Measurements from ENCODE around the gene MTCL3.
A peak's percentile ranks its signal among the peaks of the same experiment; 100 is the strongest.

MTCL3 gene

DNA sequence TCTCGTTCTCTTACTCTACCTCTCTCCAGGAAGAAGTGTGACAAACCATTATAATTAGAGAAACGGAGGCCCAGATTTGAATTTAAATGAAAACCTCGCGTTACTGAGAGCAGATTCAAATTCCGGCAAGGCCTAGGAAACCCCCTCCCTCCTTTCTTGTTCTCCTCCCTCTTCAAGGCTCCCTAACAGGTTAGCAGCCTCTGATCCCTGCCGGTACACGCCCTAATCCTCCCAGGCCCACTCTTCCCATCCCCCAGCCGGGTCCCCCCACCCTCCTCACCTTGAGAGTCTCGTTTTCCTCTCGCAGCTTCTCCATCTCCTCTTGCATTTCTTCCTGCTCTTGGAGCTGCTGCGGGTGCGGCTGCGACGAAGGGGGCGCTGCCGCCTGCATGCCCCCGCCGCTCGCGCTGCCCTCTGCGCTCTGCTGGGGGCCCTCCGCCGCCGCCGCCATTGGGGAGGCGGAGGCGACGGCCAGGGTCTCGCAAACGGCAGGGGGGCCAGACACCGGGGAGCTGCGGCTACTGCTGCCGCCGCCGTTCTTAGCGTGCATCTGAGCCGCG lies 3.8 kb downstream of the MTCL3 start:
- DNase-seq (ENCODE audit: low read depth) = no peak

DNA sequence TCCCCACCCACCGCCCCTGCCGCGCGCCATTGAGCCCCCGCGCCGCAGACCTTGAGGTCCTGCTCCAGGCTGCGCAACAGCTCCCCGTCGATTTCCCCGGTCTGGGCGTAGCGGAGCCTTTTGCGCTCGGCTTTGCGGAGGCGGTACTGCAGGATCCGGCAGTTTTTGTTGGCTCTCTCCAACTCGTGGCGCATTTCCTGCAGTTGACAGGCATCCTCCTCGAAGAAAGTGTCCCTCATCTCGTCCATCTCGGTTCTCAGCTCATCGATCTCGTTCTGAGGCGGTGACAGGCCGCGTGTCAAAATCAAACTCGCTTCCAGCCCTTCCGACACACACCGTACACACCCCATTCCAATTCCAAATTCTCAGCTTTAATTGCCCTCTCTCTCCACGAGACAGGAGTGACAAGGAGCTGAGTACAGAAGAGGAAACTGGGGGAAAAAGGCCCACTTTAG lies 4.3 kb downstream of the MTCL3 start:
- DNase-seq (ENCODE audit: low read depth) = no peak

DNA sequence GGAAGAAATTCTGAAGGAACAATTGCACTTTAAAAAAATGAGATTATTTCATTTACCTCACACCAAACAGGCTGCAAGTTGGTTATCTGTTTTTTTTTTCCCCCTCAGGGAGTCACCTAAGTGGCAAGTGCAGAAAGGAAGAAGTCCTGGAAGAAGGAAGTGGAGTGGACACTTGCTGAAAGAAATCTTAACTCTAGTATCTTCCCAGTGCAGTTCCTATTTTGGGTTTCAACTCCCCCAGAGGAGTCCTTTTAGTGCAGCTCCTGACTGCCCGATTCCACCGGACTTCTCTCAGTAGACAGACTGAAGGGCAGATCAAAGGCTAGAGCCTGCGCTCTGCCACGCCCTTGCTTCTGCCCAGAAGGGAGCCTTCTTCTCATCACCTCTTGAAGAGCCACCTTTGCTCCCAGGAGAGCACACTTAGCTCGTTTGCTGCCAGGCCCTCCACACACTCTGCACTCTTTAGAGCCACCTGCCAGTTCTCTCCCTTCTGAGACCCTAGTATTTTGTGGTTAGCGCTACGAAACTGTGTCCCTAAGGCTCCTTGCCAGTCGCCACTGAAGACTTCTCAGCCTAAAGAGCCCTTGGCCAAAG lies 4.9 kb downstream of the MTCL3 start:
- no peak for DNase-seq (ENCODE audit: low read depth)

DNA sequence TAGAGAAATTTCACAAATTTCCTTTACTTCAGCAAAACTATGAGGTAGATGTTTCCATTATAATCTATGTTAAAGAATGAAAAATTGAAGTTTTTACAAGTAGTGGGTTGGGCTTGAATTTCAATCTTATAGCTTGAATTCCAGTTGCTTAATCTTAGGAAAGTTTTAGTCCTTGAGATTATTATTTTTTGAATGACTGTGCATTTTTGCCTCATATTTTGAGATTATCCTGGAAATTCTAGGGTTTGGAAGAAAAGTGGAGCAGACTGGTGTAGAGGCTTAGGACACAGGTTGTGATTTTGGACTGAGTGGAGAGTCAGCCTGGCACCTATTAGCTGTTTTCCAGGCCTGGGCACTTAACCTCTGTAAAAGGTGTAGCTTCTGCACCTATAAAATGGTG lies 5.7 kb downstream of the MTCL3 start:
- no peak for DNase-seq (ENCODE audit: low read depth)

DNA sequence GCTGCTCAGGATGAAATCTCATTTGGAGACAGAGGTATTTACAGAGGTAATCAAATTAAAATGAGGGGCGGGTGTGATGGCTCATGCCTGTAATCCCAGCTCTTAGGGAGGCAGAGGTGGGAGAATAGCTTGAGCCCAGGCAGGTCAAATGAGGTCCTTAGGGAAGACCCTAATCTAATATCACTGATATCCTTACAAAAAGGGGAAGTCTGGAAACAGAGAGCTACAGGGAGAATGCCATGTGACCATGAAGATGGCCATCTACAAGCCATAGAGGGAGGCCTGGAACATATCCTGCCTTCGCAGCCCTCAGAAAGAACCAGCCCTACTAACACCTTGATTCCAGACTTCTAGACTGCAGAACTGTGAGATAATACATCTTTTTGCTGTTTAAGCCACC lies 8.3 kb downstream of the MTCL3 start:
- no peak for DNase-seq (ENCODE audit: low read depth)

DNA sequence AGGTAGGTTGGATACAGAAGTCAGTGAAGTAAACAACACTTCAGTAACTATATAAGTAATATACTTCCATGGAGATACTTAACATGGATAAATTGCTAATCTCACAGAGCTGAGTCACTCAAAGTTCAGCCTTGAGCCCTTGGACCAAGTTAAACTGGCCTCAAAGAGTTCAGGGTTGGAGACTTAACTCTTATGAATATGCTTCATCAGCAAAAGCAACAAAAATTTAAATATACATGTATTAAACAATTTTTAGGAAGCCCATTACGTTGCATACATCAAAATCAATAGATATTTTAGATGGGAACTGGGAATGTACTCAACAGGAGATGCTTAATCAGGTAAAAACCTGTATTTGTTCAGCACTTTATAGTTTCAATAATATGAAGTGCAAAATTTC lies 12.2 kb downstream of the MTCL3 start:
- no peak for DNase-seq (ENCODE audit: low read depth)

DNA sequence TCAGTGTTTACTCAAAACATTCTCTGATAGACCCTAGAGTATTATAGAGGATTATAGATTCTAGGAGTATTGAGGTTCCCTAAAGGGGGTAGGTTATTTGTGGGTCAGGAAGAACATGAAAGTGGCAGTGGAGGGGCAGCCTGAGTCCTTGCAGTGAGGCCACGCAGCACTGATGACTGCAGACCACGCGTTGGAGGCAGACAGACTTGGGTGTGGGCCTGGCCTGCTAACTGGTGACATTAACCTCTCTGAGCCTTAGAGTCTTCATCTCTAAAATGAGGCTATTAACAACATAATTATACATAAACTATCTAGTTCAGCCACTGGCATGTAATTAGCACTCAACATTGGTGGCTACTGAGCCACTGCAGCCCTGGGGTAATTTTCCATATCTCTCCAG lies 16.1 kb downstream of the MTCL3 start:
- DNase-seq (ENCODE audit: low read depth) = no peak

DNA sequence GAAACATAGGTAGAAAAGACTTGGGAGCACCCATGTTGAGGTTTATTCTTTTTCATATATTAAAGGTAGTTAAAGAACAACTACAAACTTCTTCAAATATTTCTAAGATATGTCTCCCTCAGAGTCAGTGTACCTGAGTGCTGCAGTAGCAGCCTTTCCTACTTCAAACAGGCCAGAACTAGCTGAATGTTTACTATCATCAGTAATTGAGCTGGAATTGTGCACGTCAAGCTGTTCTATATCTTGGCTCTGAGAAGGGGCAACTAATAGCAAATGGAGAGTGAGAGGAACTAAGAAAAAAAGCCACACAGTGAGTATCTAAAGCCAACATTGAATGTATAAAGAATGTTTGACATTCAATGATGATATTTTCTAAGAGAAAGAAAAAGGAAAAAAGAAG lies 21.7 kb downstream of the MTCL3 start:
- no peak for DNase-seq (ENCODE audit: low read depth)

DNA sequence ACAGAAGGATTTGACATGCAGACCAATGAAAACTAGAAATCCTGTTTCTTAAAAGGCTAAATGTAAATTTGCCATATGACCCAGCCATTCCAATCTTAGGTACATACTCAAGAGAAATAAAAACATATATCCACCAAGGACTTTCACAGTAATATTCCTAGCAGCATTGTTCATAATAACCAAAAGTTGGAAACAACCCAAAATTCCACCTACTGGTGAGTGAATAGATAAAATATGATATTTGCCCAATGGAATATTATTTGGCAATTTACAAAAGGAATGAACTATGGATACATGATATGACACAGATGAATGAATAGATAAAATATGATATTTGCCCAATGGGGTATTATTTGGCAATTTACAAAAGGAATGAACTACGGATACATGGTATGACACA lies 22.7 kb downstream of the MTCL3 start:
- no peak for DNase-seq (ENCODE audit: low read depth)

DNA sequence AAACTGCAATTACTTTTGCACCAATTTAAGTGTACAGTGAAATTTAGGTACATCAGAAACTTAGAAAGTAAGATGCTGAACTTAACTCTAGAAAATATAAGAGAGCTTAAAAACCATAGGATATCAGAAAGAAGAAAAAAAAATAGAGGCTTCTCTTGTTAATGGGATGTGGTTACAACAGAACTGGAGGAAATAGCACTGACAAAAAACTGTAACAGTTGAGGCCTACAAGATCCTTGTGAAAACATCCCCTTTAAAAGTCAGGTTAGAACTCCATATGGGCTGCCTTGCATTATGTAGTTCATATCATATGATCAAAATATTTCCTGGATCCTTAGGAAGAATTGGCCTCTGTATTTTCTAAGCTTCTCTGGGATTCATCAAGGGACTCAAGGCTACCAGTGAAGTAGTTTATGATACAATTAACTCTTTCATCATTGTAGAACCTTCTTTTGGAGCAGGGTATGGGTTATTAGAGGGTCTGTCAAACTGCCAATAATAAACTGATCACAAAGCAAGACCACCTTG lies 24.8 kb downstream of the MTCL3 start:
- DNase-seq (ENCODE audit: low read depth) = no peak

DNA sequence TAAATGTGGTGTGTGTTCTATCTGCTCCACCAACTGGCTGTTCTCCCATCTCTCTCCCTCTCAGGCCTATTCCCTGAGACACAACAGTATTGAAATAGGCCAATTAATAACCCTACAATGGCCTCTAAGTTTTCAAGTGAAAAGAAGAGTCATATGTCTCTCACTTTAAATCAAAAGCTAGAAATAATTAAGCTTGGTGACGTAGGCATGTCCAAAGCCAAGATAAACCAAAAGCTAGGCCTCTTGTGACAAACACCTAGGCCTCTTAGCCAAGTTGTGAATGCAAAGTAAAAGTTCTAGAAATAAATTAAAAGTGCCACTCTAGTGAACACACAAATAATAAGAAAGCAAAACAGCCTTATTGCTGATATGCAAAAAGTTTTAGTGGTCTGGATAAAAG lies 29.9 kb downstream of the MTCL3 start:
- no peak for DNase-seq (ENCODE audit: low read depth)

DNA sequence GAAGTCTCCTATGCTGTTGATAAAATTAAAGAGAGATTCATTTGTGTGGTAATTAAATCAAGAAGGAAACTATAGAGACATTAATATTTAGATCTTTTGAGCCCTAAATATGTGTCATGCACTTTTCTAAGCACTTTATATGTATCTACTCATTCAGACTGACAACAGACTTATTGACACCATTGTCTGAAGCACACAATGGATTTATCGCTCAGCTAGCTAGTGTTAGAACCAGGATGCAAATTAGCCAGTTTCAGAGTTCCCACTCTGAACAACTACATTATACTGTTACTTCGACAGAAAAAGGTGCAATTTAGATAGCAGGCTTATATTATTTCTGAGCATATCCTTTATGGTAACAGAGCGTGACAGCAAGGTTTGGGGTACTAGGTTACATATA lies 32.2 kb downstream of the MTCL3 start:
- DNase-seq (ENCODE audit: low read depth) = no peak

DNA sequence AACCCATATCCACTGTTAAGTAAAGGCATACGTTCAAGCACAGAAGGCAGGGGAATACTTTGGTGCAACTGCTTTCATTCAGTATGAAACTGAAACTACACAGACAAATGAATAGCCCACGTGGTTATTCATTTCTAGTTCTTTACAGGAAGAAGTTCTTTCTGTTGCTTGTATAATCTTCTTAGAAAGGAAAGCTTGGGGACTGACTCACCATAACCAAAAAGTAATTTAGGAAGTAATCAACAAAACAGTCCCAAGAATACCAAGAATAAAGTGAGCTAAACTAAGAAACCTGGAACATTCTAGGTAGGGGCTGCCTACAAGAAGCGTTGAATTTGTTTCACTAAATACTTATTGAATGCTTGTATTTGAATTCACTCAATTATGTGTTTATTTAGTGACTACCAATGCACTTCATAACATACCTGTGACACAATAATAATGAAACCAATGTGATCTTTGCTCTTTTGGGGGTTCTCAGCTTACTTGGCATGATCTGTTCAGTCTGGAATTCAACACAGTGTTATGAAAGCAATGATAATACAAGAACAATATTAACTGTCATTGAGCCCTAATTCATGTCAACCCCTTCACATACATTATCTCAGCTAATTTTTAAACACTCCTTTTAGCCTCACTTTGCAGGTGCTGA lies 34.8 kb downstream of the MTCL3 start:
- peak; percentile 10 for DNase-seq (ENCODE audit: low read depth)

DNA sequence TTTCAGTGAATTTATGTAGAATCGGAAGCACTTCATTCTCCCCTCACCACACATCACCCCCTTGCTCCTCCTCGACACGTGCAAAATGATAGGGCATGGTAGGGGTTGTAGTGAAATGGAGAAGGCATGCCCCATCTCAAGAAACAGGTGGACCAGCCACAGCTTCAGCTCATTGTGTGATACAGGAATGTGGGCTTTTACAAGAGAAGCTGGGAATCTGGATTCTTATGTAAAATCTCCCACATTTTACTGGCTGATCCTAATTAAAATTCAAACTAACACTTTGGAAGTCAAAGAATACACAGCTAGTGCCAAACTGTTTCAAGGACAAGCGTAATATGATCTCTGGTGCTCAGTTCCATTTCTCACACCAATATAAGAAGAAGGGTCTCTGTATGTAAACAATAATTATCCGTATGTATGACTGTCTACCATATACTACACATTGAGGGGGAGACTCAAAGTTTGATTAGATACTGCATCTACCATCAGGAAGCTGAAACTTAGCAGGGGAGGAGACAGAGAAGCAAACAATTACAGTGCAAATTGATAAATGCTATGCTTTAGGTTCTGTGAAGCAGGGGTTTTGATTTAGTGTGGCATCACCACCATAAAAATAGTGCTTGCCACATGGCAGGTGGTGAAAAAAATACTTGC lies 35.6 kb downstream of the MTCL3 start:
- no peak for DNase-seq (ENCODE audit: low read depth)

DNA sequence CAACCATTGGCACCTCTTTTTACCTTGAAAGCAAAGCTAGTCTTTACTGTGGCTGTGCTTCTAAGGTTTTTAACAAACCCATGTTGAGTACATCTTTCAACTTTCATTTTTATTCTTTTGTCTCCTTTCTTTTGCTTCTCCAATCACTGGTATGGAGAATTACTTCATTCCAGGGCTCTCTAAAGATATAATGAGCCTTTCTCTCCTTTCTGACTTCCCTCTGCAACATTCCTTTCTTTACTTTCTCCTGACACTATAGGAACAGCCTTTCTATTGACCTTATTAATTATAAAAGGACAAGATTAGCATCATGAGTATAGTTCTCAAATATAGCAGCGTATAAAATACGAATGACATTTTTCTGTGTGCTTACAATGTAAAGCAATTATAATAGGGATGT lies 36.8 kb downstream of the MTCL3 start:
- DNase-seq (ENCODE audit: low read depth) = no peak

DNA sequence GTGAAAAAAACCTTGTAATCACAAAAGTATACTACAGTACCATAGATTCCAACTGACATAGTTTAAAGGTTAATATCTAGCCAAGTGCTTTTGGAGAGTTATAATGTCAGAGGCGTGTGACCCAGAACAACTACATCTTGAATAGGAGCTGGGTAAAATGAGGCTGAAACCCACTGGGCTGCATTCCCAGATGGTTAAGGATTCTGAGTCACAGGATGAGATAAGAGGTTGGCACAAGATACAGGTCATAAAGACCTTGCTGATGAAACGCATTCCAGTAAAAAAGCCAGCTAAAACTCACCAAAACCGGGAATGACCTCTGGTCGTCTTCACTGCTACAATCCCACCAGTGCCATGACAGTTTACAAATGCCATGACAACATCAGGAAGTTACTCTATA lies 37.5 kb downstream of the MTCL3 start:
- DNase-seq (ENCODE audit: low read depth) = no peak

DNA sequence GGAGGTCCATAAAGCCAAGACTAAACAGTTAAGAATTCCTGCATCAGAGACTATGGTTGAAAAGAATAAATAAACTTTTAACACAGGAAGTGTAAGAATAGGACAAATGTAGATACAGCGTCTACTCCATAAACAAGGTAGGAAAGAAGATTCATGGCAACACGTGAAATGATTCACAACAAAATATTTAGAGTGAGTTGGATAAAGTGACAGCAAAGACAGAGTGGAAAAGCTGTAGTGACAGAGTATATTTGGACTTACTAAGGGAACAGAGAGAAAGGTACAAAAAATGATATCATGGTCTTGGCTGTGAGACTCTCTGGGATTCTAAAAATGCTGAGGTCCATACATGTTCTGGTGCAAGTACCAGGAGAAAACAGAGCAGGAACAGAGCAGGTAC lies 38.0 kb downstream of the MTCL3 start:
- DNase-seq (ENCODE audit: low read depth) = no peak

DNA sequence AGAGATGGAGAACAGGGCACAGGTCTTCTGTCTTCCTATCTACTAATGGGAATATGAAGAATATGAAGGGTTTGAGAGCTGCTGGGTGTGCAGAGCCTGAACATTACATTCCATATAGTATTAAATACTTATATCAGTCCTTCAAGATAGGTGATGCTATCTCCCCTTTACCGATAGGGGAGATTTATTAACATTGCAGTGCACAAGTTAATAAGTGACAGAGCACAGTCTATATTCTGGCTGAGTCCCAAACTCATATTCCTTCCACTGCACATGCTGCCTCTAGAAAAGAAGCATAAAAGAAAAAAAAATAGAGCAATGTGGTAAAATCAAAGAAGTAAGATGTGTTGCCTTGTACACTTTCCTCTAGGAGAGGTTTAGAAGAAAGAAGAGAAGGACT lies 41.5 kb downstream of the MTCL3 start:
- no peak for DNase-seq (ENCODE audit: low read depth)

DNA sequence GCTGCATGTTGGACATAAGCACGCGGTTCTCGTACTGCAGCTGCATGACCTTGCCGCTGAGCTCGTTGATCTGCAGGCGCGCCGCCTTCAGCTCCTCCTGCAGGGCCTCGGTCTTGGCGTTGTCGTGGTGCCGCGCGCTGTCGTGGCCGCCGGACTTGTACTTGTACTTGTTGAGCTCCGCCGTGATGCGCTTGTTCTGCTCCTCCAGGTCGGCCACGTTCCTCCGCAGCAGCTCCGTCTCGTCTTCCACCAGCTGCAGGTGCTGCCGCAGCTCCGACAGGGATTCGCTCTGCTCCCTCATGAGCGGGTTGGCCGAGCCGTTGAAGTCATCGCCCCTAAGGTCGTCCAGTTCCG lies 43.3 kb downstream of the MTCL3 start:
- no peak for DNase-seq (ENCODE audit: low read depth)

DNA sequence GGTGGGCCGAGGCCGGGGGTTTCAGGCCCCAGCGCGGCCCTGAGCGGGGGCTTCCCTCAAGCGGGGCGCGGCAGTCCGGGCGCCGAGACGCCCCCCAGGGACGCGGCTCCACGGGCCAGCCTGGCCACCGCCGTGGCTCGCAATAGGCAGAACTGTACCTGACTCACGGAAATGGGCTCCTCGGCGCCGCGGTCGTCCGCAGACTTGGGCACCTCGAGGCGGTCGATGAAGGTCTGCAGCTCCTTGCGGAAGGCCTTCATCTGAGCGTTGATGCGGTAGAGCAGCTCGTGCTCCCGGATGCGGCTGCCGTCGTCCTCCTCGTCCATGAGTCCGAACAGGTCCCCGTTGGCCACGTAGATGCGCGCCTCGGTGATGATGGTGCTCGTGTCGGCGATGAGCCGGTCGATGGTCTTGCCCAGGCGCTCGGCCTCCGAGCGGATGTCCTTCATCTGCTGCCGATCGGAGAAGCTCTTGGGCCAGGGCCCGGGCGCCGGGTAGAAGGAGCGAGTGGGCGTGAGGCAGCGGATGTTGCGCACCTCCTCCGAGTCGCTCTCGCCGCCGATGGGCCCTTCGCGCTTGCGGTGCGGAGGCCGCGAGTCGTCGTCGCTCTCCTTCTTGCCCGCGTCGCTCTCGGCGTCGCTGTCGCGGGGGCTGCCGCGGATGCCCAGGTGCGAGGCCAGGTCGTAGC lies 43.9 kb downstream of the MTCL3 start:
- no peak for DNase-seq (ENCODE audit: low read depth)

DNA sequence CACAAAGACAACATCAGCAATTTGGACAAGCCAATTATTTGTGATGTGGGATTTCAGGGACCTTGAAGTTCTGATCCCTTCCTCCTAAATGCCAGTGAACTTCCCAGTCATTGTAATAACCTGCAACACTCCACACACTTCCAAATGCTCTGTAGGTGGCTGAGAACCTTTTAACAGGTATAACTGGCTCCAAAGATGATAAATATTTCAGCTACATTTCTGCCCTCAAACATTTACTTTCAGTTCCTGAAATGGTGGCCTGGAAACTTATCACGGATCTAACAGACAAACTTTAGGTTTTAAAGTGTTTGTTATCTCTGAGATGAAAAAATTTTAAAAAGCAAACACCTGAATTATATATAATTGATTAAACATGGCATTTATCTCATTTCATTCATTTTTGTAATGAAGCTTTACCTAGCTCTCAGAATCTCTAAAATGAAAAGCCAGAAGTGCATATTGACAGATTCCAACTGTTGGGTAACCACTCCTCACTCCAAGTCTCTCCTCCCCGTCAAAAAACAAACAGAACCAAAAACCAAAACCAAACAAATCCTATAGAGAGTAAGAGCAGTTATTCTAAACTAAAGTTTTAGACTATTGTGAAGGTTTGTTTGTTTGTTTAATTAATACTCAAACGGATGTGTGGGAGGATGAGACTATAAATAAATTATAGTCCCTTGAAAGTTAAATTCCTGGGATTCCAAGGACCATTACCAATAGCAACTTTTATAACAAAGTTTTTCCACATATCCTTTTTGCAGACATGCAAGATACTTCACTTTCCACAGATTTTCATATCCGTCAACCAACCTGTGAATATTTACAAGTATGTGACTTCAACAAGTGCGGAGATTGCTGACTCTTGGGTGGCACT lies 47.5 kb downstream of the MTCL3 start:
- no peak for DNase-seq (ENCODE audit: low read depth)

DNA sequence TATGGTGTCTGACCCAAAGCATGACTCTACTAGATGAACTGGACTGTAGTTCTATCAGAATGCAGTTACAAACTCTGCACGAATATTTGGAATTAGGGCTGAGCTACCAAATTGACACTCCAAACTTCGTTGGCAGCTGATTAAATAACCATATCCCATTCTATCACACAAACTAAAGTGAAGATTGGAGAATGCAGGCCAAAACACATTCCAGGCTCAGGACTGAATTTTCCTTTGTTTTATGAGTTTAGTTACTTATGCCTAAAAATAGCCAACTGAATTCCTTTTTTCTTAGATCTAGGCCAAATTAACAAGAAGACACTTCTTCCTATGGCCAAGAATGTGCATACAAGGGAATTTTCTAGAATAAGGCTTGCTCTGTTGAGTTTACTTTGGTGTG lies 50.2 kb downstream of the MTCL3 start:
- DNase-seq (ENCODE audit: low read depth) = no peak

Data from stimulated activated CD4-positive, alpha-beta T cell treated with anti-CD3 and anti-CD28 coated beads, Interleukin-2, amount 100 ng/mL, for 4 hours (primary cell).